GM19351 (cell line): ENCODE measurements around the gene ZNF569.
"Not testable (repeated sequence)": the region's sequence is repeated elsewhere in the genome, so short reads cannot be mapped to it uniquely, and the experiment has no call there.

Experiments
- ATAC-seq: cut with Tn5 transposase; IDR thresholded peaks from one replicate; pipeline ENCODE4 v1.9.1; 2021; ENCODE audit warnings: mild to moderate bottlenecking, moderate library complexity; ENCODE audit not compliant: unreplicated experiment

Gene ZNF569

GRCh38 chr19:37466798-37467607 lies at the start of gene ZNF569:
TSS of gene ZNF569 (minus strand) at chr19:37467444. CDS start at chr19:37444921, 22,523 bp downstream.
- ATAC-seq = peak; percentile 61

GRCh38 chr19:37513397-37513796 lies 46.2 kb upstream of the ZNF569 start:
- ATAC-seq = no peak

- ATAC-seq = no peak
These were observed 44.6 kb upstream of the ZNF569 start for GRCh38 chr19:37511821-37512220.

- no peak for ATAC-seq
These were observed 43.9 kb upstream of the ZNF569 start for GRCh38 chr19:37511186-37511585.

- ATAC-seq = no peak
These were observed 39.9 kb upstream of the ZNF569 start for GRCh38 chr19:37507167-37507464.

- peak; percentile 80 for ATAC-seq
These were observed 39.3 kb upstream of the ZNF569 start, which contains the start of gene ZNF793 for GRCh38 chr19:37506387-37507166. TSS of gene ZNF793 (plus strand) at chr19:37506939. CDS start at chr19:37523440, 16,501 bp downstream.

- ATAC-seq = peak; percentile 28
These were observed 38.7 kb upstream of the ZNF569 start for GRCh38 chr19:37505958-37506386.

GRCh38 chr19:37492213-37492612 lies 25.0 kb upstream of the ZNF569 start:
- ATAC-seq = no peak

- ATAC-seq = no peak
These were observed 17.3 kb upstream of the ZNF569 start for GRCh38 chr19:37484406-37485168.

- ATAC-seq = no peak
These were observed 4.9 kb upstream of the ZNF569 start for GRCh38 chr19:37472165-37472564.

- ATAC-seq = no peak
These were observed 3.0 kb upstream of the ZNF569 start for GRCh38 chr19:37470216-37470615.

- ATAC-seq = peak; percentile 64
These were observed 1.9 kb upstream of the ZNF569 start, which contains the start of gene ZNF570 for GRCh38 chr19:37468961-37469777. TSS of gene ZNF570 (plus strand) at chr19:37469356. CDS start at chr19:37470355, 999 bp downstream.

GRCh38 chr19:37467608-37468090 lies 405 bp upstream of the ZNF569 start:
- ATAC-seq = no peak

- ATAC-seq = no peak
These were observed 907 bp downstream of the ZNF569 start for GRCh38 chr19:37466277-37466797.

- no peak for ATAC-seq
These were observed 14.6 kb downstream of the ZNF569 start for GRCh38 chr19:37452500-37453245.

GRCh38 chr19:37413313-37414084 lies 53.7 kb downstream of the ZNF569 start:
- no peak for ATAC-seq

- ATAC-seq = no peak
These were observed 54.5 kb downstream of the ZNF569 start for GRCh38 chr19:37412700-37413099.

- not testable (repeated sequence) for ATAC-seq
These were observed 61.0 kb downstream of the ZNF569 start for GRCh38 chr19:37406140-37406846.
